Glomerular endothelial cell (primary cell): ENCODE results near the gene GNB1. TPM values are rescaled to one million over a fixed set of nuclear protein-coding genes. Genes with fewer than 3 reads are reported as not detected.

Experiments
- DNase-seq: peaks from one replicate; pipeline ENCODE4 v3.0.0-alpha.2; 2011; ENCODE audit warnings: low read depth, low spot score; ENCODE audit errors: extremely low read depth
- total RNA-seq: library from RNA; depleted of rRNA; stranded (reverse); fragments of >200 nt; gene quantifications from 2 replicates; pipeline ENCODE4 v1.2.3, GENCODE V29; 2015

The GNB1 gene
- total RNA-seq, 1 donor from 2014 or later: 291 TPM

GRCh38 chr1:1786836-1787605 is 103.9 kb downstream of the GNB1 start:
- DNase-seq: no peak

- DNase-seq: no peak
Measured at GRCh38 chr1:1785666-1786065, 105.2 kb downstream of the GNB1 start.

GRCh38 chr1:1784933-1785332 is 106.0 kb downstream of the GNB1 start:
- DNase-seq: no peak

- no peak for DNase-seq
Measured at GRCh38 chr1:1783320-1783719, 107.6 kb downstream of the GNB1 start.

GRCh38 chr1:1782399-1783221 is 108.3 kb downstream of the GNB1 start:
- DNase-seq: no peak

- no peak for DNase-seq
Measured at GRCh38 chr1:1781526-1781903, 109.4 kb downstream of the GNB1 start.

GRCh38 chr1:1780598-1781525 is 110.0 kb downstream of the GNB1 start:
- no peak for DNase-seq

GRCh38 chr1:1779691-1780597 is 110.9 kb downstream of the GNB1 start:
- DNase-seq: no peak

GRCh38 chr1:1779320-1779675 is 111.6 kb downstream of the GNB1 start:
- no peak for DNase-seq

- no peak for DNase-seq
Measured at GRCh38 chr1:1778663-1779319, 112.1 kb downstream of the GNB1 start.

GRCh38 chr1:1777950-1778662 is 112.8 kb downstream of the GNB1 start, which contains the start of gene NADK:
Gene NADK (minus strand): TSS chr1:1778470. CDS start chr1:1765406, 13,064 bp downstream.
- no peak for DNase-seq

- DNase-seq: no peak
Measured at GRCh38 chr1:1777583-1777899, 113.3 kb downstream of the GNB1 start.

GRCh38 chr1:1776672-1777582 is 114.0 kb downstream of the GNB1 start:
- no peak for DNase-seq

GRCh38 chr1:1775327-1776226 is 115.3 kb downstream of the GNB1 start:
- no peak for DNase-seq

GRCh38 chr1:1773874-1774273 is 117.0 kb downstream of the GNB1 start:
- DNase-seq: no peak

- no peak for DNase-seq
Measured at GRCh38 chr1:1771096-1771495, 119.8 kb downstream of the GNB1 start.

GRCh38 chr1:1770102-1770501 is 120.8 kb downstream of the GNB1 start:
- DNase-seq: no peak
